Measurements from ENCODE around the gene SPHKAP.
"Not testable (repeated sequence)": the region's sequence is repeated elsewhere in the genome, so short reads cannot be mapped to it uniquely, and the experiment has no call there.

SPHKAP gene

GRCh38 chr2:228181098-228182019, at the start of gene SPHKAP:
Gene SPHKAP (minus strand): TSS chr2:228181687. CDS start chr2:228181598, 89 bp downstream.
- FAIRE-seq = no peak
- peak; percentile 40 for DNase-seq (ENCODE audit: low spot score)

GRCh38 chr2:228227466-228227865, 46.0 kb upstream of the SPHKAP start:
- FAIRE-seq = no peak
- DNase-seq (ENCODE audit: low spot score) = no peak

GRCh38 chr2:228224410-228224809, 42.9 kb upstream of the SPHKAP start:
- DNase-seq (ENCODE audit: low spot score) (no peak), FAIRE-seq (no peak)

- DNase-seq (ENCODE audit: low spot score) = not testable (repeated sequence)
Measured at GRCh38 chr2:228218593-228218992, 37.1 kb upstream of the SPHKAP start.

GRCh38 chr2:228197504-228197903, 16.0 kb upstream of the SPHKAP start:
- DNase-seq (ENCODE audit: low spot score) (no peak), FAIRE-seq (no peak)

More at GRCh38 chr2:228218593-228218992, 37.1 kb upstream of the SPHKAP start:
- FAIRE-seq = not testable (repeated sequence)

GRCh38 chr2:228180181-228181097, 1.0 kb downstream of the SPHKAP start:
- peak; percentile 40 for DNase-seq (ENCODE audit: low spot score)
- FAIRE-seq = no peak

- FAIRE-seq = no peak
Measured at GRCh38 chr2:228167290-228167689, 14.2 kb downstream of the SPHKAP start.

GRCh38 chr2:228164718-228165117, 16.8 kb downstream of the SPHKAP start:
- no peak for FAIRE-seq
- DNase-seq (ENCODE audit: low spot score) = no peak

More at GRCh38 chr2:228167290-228167689, 14.2 kb downstream of the SPHKAP start:
- DNase-seq (ENCODE audit: low spot score) = no peak

- FAIRE-seq = no peak
Measured at GRCh38 chr2:228157841-228158240, 23.6 kb downstream of the SPHKAP start.

GRCh38 chr2:228144961-228145360, 36.5 kb downstream of the SPHKAP start:
- no peak for FAIRE-seq

More at GRCh38 chr2:228157841-228158240, 23.6 kb downstream of the SPHKAP start:
- no peak for DNase-seq (ENCODE audit: low spot score)

GRCh38 chr2:228140934-228141528, 40.5 kb downstream of the SPHKAP start:
- FAIRE-seq (no peak), DNase-seq (ENCODE audit: low spot score) (no peak)

More at GRCh38 chr2:228144961-228145360, 36.5 kb downstream of the SPHKAP start:
- DNase-seq (ENCODE audit: low spot score) = no peak

- DNase-seq (ENCODE audit: low spot score) (no peak), FAIRE-seq (no peak)
Measured at GRCh38 chr2:228136027-228136426, 45.5 kb downstream of the SPHKAP start.

GRCh38 chr2:228135300-228135699, 46.2 kb downstream of the SPHKAP start:
- FAIRE-seq (no peak), DNase-seq (ENCODE audit: low spot score) (no peak)

- FAIRE-seq = no peak
- DNase-seq (ENCODE audit: low spot score) = peak; percentile 38
Measured at GRCh38 chr2:228131833-228132232, 49.7 kb downstream of the SPHKAP start.

GRCh38 chr2:228126401-228126800, 55.1 kb downstream of the SPHKAP start:
- FAIRE-seq (no peak), DNase-seq (ENCODE audit: low spot score) (no peak)

- FAIRE-seq (no peak), DNase-seq (ENCODE audit: low spot score) (no peak)
Measured at GRCh38 chr2:228118940-228119339, 62.5 kb downstream of the SPHKAP start.

GRCh38 chr2:228107846-228108245, 73.6 kb downstream of the SPHKAP start:
- DNase-seq (ENCODE audit: low spot score) (no peak), FAIRE-seq (no peak)

GRCh38 chr2:228105526-228106250, 75.8 kb downstream of the SPHKAP start:
- no peak for FAIRE-seq
- DNase-seq (ENCODE audit: low spot score) = no peak

- DNase-seq (ENCODE audit: low spot score) (no peak), FAIRE-seq (no peak)
Measured at GRCh38 chr2:228104215-228104614, 77.3 kb downstream of the SPHKAP start.

- DNase-seq (ENCODE audit: low spot score) = no peak
- FAIRE-seq = no peak
Measured at GRCh38 chr2:228103379-228103778, 78.1 kb downstream of the SPHKAP start.

- no peak for DNase-seq (ENCODE audit: low spot score)
- FAIRE-seq = no peak
Measured at GRCh38 chr2:228102949-228103348, 78.5 kb downstream of the SPHKAP start.
